Naive thymus-derived CD4-positive, alpha-beta T cell (primary cell): ENCODE data around the gene BRD3. TPM values are rescaled to one million over a fixed set of nuclear protein-coding genes. Genes with fewer than 3 reads are reported as not detected.

Source experiments
- ATAC-seq: fragments of 150-1000 bp; cut with Tn5 transposase; 2 replicates; pipeline ENCODE4 v1.10.0; 2021; ENCODE audit warnings: mild to moderate bottlenecking, moderate library complexity
- CTCF ChIA-PET: fragments of 350-600 bp; sonication (Branson Sonifier 250); formaldehyde crosslinking; loops from one replicate; lab custom pipeline; 2021; ENCODE audit warnings: antibody characterized with exemption; lab: Charles Lee
- POLR2A ChIA-PET: fragments of 350-600 bp; sonication (Branson Sonifier 250); formaldehyde crosslinking; loops from one replicate; lab custom pipeline; 2021; ENCODE audit warnings: antibody characterized with exemption, inconsistent platforms; lab: Charles Lee
- DNase-seq, 9 donors: peaks; one replicate each; pipeline versions ENCODE4 v3.0.0 to v3.0.0-alpha.2; 2020 to 2022; ENCODE audit warnings: mixed read lengths in 1 of 9
- H3K27ac ChIP-seq: one replicate; pipeline ENCODE4 v1.7.0; 2013; ENCODE audit warnings: mild to moderate bottlenecking, low read depth, low read length, moderate library complexity
- H3K27me3 ChIP-seq, 2 donors: one replicate each; pipeline ENCODE4 v1.7.0; 2013; ENCODE audit warnings: low read length in 2 of 2, mild to moderate bottlenecking in 2 of 2, moderate library complexity in 2 of 2; ENCODE audit not compliant: control insufficient read depth in 2 of 2, insufficient read depth in 2 of 2
- H3K36me3 ChIP-seq, 3 experiments: 1 replicate in 2 of 3; 2 replicates in 1 of 3; pipeline ENCODE4 v1.7.0; 2013; ENCODE audit warnings: low read length in 3 of 3, mild to moderate bottlenecking in 3 of 3, moderate library complexity in 1 of 3; ENCODE audit not compliant: insufficient read depth in 3 of 3, control insufficient read depth in 2 of 3
- H3K4me1 ChIP-seq, 2 donors: one replicate each; pipeline ENCODE4 v1.7.0; 2013; ENCODE audit warnings: low read length in 2 of 2, mild to moderate bottlenecking in 2 of 2, moderate library complexity in 1 of 2; ENCODE audit not compliant: control insufficient read depth in 2 of 2, insufficient read depth in 2 of 2
- H3K4me3 ChIP-seq: 2 replicates; pipeline ENCODE4 v1.7.0; 2013; ENCODE audit warnings: mild to moderate bottlenecking, low read length
- H3K9me3 ChIP-seq, 3 experiments: 1 replicate in 2 of 3; 2 replicates in 1 of 3; pipeline ENCODE4 v1.7.0; 2013; ENCODE audit warnings: low read length in 3 of 3; ENCODE audit not compliant: control insufficient read depth in 2 of 3
- H3K27ac Mint-ChIP-seq, 9 donors: one replicate each; pipeline ENCODE4 v1.8.0; 2020 to 2022; ENCODE audit warnings: mixed read lengths in 9 of 9, mild to moderate bottlenecking in 8 of 9, moderate library complexity in 5 of 9, inconsistent platforms in 2 of 9
- H3K27me3 Mint-ChIP-seq, 5 donors: one replicate each; pipeline ENCODE4 v1.8.0; 2021 to 2022; ENCODE audit warnings: mixed read lengths in 5 of 5, mild to moderate bottlenecking in 1 of 5
- H3K36me3 Mint-ChIP-seq, 5 donors: one replicate each; pipeline ENCODE4 v1.8.0; 2020 to 2022; ENCODE audit warnings: mixed read lengths in 5 of 5, mild to moderate bottlenecking in 3 of 5, inconsistent platforms in 1 of 5
- H3K4me1 Mint-ChIP-seq, 7 donors: one replicate each; pipeline ENCODE4 v1.8.0; 2020 to 2022; ENCODE audit warnings: mixed read lengths in 7 of 7, mild to moderate bottlenecking in 3 of 7, inconsistent platforms in 1 of 7
- H3K4me3 Mint-ChIP-seq, 10 donors: one replicate each; pipeline ENCODE4 v1.8.0; 2020 to 2022; ENCODE audit warnings: mild to moderate bottlenecking in 10 of 10, mixed read lengths in 10 of 10, moderate library complexity in 6 of 10, inconsistent platforms in 2 of 10
- H3K9me3 Mint-ChIP-seq, 11 donors: one replicate each; pipeline ENCODE4 v1.8.0; 2020 to 2022; ENCODE audit warnings: mixed read lengths in 11 of 11, mild to moderate bottlenecking in 4 of 11, inconsistent platforms in 1 of 11, moderate library complexity in 1 of 11
- intact Hi-C, 2 donors: fragments of 100-400 bp; cut with micrococcal nuclease; formaldehyde crosslinking; loops; one replicate each; pipeline ENCODE4 v1.15.1; 2023
- polyA plus RNA-seq, 2 donors: library from polyadenylated mRNA; unstranded; fragments of 300-500 nt; fragmentation: Illumina TruSeq; gene quantifications; one replicate each; pipeline ENCODE4 v1.2.3, GENCODE V29; 2021
- total RNA-seq, 6 experiments: library from RNA in 5 of 6; stranded (reverse) in 5 of 6; gene quantifications; 1 replicate in 5 of 6; 2 replicates in 1 of 6; pipeline ENCODE4 v1.2.3 and lab custom pipeline; 2021 to 2026

Gene BRD3
- total and polyA plus RNA-seq, 7 experiments from 2014 or later = 12.4 to 49.7 (median 36.4) TPM

DNA sequence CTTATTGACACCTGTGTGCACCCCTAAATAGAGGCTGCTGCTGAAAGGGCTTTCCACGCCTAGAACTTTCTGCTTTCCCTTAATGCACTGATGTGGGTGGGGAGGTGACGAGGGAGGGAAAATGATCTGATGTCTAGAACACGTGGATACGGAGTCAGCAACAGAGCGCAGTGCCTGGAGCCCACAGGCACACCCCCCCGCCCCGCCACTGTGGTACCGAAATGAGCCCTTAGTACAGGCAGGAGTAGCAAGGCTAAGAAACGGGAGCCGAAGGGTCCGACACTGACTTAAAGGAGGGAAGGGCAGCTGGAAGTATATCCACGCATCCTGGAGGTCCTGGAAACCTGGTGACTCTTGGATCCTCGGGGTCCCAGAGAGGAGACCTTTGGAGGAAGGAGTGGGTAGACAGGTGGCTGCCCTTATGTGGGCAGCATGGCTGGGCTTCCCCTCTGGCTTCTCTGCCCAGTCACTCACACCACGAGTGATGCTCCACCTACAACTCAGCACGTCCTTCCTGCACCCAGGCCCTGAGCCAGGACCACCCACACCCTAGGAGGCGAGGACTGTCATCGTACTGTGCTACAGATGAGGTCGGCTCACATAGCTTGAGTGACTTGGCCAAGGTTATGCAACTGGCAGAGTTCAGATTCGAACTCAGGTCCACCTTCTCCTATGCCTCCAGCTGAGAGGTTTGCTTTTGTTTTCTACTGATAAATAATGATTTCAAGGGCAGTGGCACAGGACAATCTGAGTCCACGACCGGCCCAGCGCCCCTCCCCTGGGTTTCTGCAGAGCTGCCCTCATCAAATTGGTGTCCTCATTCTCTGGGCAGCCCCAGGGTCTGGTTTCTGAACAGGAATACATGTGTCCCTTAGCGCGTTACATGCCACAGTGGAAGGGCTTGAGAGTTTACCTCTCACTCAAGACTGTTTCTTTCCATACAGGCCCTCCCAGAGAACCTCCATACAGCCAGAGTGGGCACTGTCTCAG is 71.0 kb downstream of the BRD3 start:
- ChIA-PET POLR2A (no interaction called here), CTCF (interaction anchor here (1.5 kb wide), 1 partner anchor 215 kb away, joined by 8 read pairs; no protein-coding TSS in a partner anchor)
- H3K4me3 ChIP-seq = no peak overlapping the region
- intact Hi-C loops = loop anchor here (10.0 kb wide), 2 partner anchors 122 to 542 kb away; partner anchors contain the start of gene CACFD1 (in 1 of the 2)
- H3K36me3 ChIP-seq = no peaks in the 10 kb centered on the region
- peaks cover 9 to 12% of the 10 kb centered on the region in 2 donors for H3K4me1 ChIP-seq
- H3K27ac ChIP-seq = no peak overlapping the region
- Mint-ChIP-seq H3K9me3 (no peaks in the 10 kb centered on the region), H3K27me3 (peaks cover 0 to 5% (median 4%) of the 10 kb centered on the region in 5 donors), H3K4me3 (no peak overlapping the region), H3K4me1 (peaks cover 0 to 8% (median 0%) of the 10 kb centered on the region in 7 donors), H3K36me3 (no peaks in the 10 kb centered on the region), H3K27ac (no peak overlapping the region)
- ATAC-seq (no peak), DNase-seq (no peak)
- no peaks in the 10 kb centered on the region for H3K9me3 ChIP-seq
- no peaks in the 10 kb centered on the region for H3K27me3 ChIP-seq

DNA sequence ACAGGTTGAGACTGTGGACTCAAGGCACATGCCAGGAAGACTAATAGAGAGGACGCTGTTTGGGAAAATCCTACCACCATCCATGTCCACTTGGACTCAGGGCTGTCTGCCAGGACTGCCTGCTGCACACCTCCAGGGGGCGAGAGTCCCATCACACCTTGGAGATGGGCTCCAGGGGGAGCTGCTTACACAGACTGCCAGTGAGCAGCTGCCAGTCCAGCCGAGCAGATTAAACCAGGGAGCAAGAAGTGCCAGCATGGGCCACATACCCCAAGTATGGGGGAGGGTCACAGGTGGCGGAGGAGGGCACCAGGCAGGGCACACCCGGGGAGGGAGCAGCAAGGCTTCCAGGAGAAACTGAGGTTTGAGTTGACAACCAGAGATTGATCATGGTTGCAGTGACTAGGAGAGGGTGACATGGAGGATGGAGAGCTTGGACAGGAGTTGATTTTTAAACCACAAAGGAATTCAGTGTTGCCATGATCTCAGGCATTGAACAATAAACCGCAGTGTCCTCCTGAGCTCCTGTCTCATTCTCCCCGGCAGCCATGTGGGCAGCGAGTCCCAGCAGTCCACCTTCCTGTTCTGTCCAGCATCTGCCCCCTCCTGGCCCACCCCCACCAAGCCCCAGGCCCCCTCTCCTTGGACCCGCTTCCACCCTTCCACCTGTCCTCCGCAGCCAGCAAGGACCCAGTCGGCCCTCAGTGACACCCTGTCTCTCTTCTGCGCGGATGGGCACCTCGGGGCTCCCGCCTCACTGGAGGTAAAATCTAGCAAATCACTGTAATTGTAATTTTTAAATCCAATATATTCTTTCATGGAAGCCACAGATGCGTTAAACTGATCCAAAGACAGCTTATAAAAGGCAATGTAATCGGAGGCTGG is 72.6 kb downstream of the BRD3 start:
- Histone ChIP-seq H3K27ac (no peak overlapping the region), H3K36me3 (no peaks in the 10 kb centered on the region), H3K4me1 (peaks cover 9 to 12% of the 10 kb centered on the region in 2 donors), H3K4me3 (no peak overlapping the region), H3K9me3 (no peaks in the 10 kb centered on the region), H3K27me3 (no peaks in the 10 kb centered on the region)
- ChIA-PET POLR2A (no interaction called here), CTCF (interaction anchor here (0.6 to 3.4 kb wide), 6 partner anchors 10 to 256 kb away, joined by 3 to 70 read pairs (median 8); partner anchors contain the start of gene BRD3OS)
- ATAC-seq (no peak), DNase-seq (no peak)
- H3K4me3 Mint-ChIP-seq = no peak overlapping the region
- no peaks in the 10 kb centered on the region for H3K36me3 Mint-ChIP-seq
- H3K27me3 Mint-ChIP-seq = peaks cover 0 to 14% (median 4%) of the 10 kb centered on the region in 5 donors
- peaks cover 0 to 8% (median 0%) of the 10 kb centered on the region in 7 donors for H3K4me1 Mint-ChIP-seq
- intact Hi-C loops = loop anchor here (10.0 kb wide), 2 partner anchors 120 to 540 kb away; partner anchors contain the start of gene CACFD1 (in 1 of the 2)
- no peaks in the 10 kb centered on the region for H3K9me3 Mint-ChIP-seq
- H3K27ac Mint-ChIP-seq = no peak overlapping the region

DNA sequence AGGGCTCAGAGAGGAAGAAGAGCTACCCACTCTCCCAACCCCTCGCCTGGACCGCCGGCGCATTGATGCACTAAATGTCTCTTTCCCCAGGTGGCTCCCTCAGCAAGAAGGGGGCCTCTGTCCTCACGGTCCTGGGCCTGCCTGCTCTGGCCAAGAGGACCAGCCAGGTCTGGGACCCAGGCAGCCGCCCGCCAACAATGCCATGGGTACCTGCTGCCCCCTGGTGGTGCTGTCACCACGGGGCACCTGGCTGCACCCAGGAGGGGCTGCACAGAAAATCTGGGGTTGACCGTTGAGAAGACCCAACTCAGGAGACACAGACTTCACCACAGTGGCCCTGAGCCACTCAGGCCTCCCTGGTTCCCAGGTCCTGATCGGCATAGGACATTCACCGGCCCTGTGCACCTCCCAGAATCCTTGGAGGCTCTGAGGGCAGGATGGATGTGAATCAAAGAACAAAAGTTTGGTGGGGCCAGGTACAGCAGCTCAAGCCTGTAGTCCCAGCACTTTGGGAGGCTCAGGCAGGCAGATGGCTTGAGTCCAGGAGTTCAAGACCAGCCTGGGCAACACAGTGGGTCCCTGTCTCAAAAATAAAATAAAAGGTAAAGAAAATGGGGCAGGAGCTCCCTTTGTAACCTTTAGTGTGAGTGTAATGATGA is 73.3 kb downstream of the BRD3 start:
- Histone ChIP-seq H3K27ac (no peak overlapping the region), H3K27me3 (no peaks in the 10 kb centered on the region), H3K36me3 (no peaks in the 10 kb centered on the region), H3K4me3 (no peak overlapping the region), H3K9me3 (no peaks in the 10 kb centered on the region), H3K4me1 (peaks cover 9 to 12% of the 10 kb centered on the region in 2 donors)
- Mint-ChIP-seq H3K27ac (no peak overlapping the region), H3K36me3 (no peaks in the 10 kb centered on the region), H3K9me3 (no peaks in the 10 kb centered on the region), H3K27me3 (peaks cover 0 to 22% (median 4%) of the 10 kb centered on the region in 5 donors), H3K4me1 (peaks cover 0 to 8% (median 0%) of the 10 kb centered on the region in 7 donors), H3K4me3 (peak overlapping the region; percentile 25 to 77 (median 56))
- ChIA-PET POLR2A (interaction anchor here (0.9 to 1.2 kb wide), 2 partner anchors 31 to 212 kb away, joined by 3 to 4 read pairs; partner anchors contain the start of gene BRD3OS), CTCF (interaction anchor here (1.0 to 3.4 kb wide), 9 partner anchors 8 to 252 kb away, joined by 3 to 70 read pairs (median 6); partner anchors contain the start of gene BRD3OS)
- intact Hi-C loops = loop anchor here (1.0 to 10.0 kb wide), 6 partner anchors 105 to 540 kb away; partner anchors contain the start of genes CACFD1 (in 1 of the 2) and RNU6ATAC (in 1 of the 2)
- ATAC-seq = peak; percentile 63
- DNase-seq = peak; percentile 47 to 84 (median 67)

DNA sequence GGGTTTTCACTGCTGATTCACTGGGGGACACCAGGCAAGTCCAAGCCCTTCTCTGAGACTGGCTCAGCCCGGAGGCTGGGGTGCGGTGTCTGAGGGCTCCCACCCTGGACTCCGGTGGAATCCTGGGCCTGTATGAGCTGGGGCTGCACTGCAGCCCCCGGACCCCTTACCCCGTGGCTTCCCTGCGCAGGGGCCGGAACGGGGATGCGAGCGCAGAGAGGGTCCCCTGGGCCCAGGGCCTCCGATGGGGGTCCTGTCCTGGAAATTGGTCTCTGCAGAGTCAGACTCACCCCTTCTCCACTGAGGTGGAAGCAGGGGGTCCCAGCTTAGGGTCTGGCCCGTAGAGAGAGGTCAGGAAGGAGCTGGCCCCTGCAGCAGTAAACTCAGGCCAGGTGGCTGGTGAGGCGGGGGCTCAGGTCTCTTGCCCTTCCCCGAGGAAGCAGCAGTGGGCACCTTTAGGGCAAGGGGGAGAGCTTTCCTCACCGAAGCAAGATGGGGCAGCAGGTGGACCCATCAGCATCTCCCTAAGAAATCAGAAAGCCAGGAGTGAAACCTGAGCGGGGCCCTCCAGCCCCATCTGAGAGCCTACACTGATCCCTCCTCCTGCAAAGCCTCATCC is 74.1 kb downstream of the BRD3 start:
- CTCF ChIA-PET = interaction anchor here (0.8 to 3.4 kb wide), 11 partner anchors 9 to 251 kb away, joined by 3 to 70 read pairs (median 3); partner anchors contain the start of gene BRD3OS
- ATAC-seq (no peak), DNase-seq (peak in 1 of 9 donors; percentile 23)
- no peaks in the 10 kb centered on the region for H3K27me3 ChIP-seq
- no peaks in the 10 kb centered on the region for H3K36me3 Mint-ChIP-seq
- H3K4me1 ChIP-seq = peaks cover 9 to 12% of the 10 kb centered on the region in 2 donors
- POLR2A ChIA-PET = interaction anchor here (0.9 to 1.2 kb wide), 2 partner anchors 32 to 211 kb away, joined by 3 to 4 read pairs; partner anchors contain the start of gene BRD3OS
- H3K9me3 ChIP-seq = no peaks in the 10 kb centered on the region
- no peak overlapping the region for H3K4me3 ChIP-seq
- no peak overlapping the region for H3K27ac ChIP-seq
- H3K9me3 Mint-ChIP-seq = no peaks in the 10 kb centered on the region
- intact Hi-C loops = loop anchor here (1.0 to 10.0 kb wide), 7 partner anchors 106 to 873 kb away; partner anchors contain the start of genes CACFD1 (in 1 of the 2), RALGDS (in 1 of the 2) and RNU6ATAC (in 1 of the 2)
- peak overlapping the region in 1 of 9 donors; percentile 38 for H3K27ac Mint-ChIP-seq
- H3K4me1 Mint-ChIP-seq = peaks cover 0 to 8% (median 0%) of the 10 kb centered on the region in 7 donors
- peaks cover 0 to 23% (median 4%) of the 10 kb centered on the region in 5 donors for H3K27me3 Mint-ChIP-seq
- H3K4me3 Mint-ChIP-seq = peak overlapping the region; percentile 62 to 89 (median 76)
- H3K36me3 ChIP-seq = no peaks in the 10 kb centered on the region
